Stimulated activated CD4-positive, alpha-beta T cell treated with anti-CD3 and anti-CD28 coated beads, TNF-alpha, amount 100 ng/mL, for 1 hour (primary cell): ENCODE data around the gene AGRN.
"Not testable (repeated sequence)": the region's sequence is repeated elsewhere in the genome, so short reads cannot be mapped to it uniquely, and the experiment has no call there.

ENCODE experiments used
- DNase-seq, 3 donors: peaks; one replicate each; pipeline ENCODE4 v3.0.0-alpha.2; 2020; ENCODE audit warnings: low read depth in 3 of 3, low spot score in 1 of 3

Gene AGRN

DNA sequence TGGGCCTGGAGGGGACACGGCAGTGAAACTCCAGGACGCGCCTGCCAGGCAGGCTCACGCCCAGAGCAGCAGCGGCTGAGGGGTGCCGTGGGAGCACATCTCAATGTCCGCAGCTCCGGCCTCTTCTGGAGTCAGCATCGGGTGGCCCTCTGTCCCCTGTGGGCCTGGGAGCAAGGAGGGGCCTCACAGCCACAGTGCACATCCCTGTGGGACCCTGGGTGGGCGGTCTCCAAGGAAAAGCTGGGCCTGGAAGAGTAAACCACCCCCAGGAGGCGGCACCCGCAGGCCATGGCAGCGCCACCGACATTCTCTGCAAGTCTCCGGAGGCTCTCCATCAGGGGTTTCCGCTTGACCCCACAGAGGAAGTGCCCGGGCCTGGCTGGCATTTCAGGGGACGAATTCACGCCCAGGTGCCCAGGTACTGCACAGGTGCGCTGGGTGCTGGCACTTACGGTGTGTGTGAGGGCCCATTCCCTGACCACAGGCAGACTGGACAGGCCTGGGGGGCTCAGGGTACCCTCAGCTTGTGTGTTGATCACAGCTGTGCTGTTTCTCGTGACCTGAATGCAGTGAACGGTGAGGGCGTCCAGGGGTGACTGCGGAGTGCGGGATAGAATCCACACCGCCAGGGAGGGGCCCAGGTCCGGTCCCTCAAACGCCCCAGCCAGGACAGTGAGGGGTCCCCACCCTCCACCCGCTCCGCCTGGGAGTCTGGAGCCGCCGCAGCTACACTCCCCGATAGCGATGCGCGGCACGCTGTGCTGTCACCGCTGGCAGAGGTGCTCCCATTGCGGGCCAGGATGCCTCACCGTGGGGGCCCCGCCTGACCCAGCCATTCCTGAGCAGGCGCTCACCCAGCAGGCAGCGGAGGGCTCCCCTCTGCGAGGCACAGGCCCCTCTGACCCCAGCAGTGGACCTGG, 70.8 kb downstream of the AGRN start:
- DNase-seq = no peak

DNA sequence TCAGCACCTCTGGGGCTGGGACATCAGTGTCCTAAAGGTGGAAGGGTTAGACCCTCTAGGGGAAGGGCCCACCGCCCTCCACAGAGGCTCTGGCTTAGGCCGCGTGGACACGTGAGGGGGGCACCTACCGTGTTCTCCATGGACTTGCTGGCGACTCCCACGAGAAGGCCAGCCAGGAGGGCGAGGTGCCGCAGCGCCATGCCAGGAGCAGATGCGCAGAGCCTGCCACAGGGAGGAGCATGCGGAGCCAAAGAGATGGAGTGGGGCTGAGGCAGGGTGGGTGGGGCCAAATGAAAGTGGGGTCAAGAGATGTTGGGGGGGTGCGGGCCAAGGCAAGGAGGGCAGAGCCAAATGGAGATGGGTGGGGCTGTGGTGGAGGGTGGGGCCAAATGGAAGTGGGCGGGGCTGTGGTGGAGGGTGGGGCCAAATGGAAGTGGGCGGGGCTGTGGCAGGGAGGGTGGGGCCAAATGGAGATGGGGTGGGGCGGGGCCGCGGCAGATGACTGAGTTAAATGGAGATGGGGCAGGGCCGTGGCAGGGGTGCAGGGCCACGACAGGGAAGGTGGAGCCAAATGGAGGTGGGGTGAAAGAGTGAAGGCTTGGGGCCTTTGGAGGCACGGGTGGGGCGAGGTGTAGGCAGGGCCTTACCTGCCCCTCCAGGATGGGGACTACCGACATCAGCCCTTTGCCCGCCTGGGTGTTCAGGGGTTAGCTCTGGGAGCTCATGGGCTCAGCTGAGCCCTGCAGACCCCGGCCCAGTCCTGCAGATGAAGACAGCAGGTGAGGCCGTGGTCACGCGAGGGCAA, 71.6 kb downstream of the AGRN start:
- no peak for DNase-seq

DNA sequence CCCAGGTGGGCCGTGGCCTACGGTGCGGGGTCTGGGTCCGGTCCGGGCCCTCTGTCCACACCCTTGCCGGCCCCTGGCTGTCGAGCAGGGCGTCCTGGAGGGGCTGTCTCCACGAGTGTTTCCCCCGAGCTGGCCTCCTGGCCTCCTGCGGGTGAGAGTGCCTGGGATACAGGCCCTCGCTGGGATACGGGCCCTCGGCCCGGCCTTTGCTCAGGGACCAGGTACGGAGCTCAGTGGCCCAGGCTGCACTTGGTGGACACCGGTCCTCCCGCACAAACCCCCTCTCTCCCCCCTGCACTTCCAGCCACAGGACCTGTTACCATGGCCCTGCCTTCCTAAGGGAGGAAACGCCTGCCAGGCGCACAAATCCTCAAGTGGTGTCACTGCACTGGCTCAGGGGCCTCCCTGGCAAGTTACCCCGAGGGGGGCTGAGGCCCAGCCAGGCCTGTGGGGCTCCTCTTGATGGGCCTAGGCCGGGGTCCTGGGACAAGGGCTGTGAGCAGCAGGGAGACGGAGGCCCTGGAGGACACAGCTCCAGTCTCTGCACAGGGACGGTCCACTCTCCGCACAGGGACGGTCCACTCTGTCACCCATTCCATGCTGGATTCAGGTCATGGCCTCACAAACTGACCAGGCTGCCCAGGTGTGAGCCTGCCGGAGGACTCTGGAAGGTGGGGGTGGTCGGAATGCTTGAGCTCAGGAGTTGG, 72.4 kb downstream of the AGRN start:
- no peak for DNase-seq

DNA sequence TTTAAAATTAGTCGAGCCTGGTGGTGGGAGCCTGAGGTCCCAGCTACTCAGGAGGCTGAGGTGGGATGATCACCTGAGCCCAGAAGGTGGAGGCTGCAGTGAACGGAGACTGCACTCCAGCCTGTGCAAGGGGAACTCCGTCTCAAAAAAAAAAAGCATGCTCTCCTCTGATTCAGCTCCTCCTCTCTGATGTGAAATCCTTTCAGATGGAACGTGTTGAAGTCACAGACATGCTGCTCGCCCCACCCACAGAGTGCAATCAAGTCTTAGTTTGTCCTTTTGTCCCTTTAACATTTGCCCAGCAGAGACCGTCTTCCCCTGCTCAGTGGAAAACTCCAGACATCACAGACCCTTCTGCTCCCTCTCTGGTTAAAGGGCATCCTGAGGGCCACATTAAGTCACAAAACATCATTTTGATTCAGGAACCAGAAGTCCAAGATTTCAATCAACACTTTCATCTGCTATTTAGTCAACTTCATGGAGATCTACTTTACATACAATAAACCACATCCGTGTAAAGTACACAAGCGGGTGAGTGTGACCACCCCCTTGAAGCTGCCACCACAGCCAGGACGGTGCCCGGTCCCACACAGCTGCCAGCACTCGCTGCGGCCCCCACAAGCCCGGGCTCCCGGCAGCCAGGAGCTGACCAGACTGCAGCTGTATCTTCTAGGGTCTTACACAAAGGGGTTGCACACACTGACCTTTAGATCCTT, 73.1 kb downstream of the AGRN start:
- no peak for DNase-seq

DNA sequence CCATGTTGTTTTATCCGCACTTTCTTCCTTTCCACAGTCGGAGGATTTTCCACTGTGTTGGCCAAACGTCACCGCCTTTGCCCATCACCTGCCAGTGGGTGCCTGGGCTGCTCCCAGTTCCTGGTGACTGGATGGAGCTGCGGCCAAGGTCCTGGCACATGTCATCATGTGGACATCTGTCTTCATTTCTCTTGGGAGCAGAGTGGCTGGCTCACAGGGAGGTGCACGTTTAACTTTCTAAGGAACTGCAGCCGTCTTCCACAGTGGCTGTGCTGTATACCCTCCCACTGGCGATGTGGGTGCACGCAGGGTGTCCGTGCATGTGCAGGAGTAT, 73.7 kb downstream of the AGRN start:
- no peak for DNase-seq

DNA sequence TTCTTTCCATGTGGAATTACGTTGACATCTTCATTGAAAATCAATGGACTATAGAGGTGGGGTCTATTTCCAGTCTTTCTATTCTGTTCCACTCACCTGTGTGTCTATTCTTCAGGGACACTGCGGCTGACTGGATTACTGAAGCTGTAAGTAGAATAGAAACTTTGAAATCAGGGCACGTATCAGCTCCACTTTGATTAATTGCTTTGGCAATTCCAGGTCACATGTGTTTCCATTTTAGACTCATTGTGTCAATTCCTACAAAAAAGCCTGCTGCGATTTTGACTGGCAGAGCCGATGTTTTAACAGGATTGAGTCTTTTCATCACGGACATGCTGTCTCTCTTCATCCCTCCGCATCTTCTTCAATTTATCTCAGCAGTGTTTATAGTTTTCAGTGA, 75.1 kb downstream of the AGRN start:
- no peak for DNase-seq

DNA sequence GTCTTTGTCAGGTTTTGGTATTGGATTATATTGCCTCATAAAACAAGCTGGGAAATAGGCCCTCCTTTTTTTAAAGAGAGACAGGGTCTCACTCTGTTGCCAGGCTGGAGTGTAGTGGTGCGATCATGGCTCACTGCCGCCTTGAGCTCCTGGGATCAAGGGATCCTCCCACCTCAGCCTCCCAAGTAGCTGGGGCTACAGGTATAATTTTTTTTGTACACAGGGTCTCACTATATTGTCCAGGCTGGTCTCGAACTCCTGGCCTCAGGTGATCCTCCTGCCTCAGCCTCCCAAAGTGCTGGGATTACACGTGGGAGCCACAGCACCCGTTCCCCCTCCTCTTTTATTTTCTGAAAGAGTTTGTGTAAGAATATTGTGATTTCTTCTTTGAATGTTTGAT, 76.2 kb downstream of the AGRN start:
- not testable (repeated sequence) for DNase-seq

DNA sequence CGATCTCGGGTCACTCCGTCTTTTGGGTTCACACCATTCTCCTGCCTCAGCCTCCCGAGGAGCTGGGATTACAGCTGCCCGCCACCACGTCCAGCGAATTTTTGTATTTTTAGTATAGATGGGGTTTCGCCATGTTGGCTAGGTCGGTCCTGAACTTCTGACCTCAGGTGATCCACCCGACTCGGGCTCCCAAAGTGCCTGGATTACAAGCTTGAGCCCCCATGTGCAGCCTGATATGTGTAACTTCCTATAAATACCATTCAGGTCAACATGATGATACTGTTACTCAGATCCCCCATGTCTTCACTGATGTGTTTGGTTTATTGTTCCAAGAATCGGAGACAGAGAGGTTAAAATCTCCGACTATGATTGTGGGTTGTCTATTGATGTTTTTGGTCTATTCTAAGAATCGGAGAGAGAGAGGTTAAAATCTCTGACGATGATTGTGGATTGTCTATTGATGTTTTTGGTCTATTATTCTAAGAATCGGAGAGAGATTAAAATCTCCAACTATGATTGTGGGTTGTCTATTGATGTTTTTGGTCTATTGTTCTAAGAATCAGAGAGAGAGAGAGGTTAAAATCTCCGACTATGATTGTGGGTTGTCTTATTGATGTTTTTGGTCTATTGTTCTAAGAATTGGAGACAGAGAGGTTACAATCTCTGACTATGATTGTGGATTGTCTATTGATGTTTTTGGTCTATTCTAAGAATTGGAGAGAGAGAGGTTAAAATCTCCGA, 78.9 kb downstream of the AGRN start:
- DNase-seq = no peak

DNA sequence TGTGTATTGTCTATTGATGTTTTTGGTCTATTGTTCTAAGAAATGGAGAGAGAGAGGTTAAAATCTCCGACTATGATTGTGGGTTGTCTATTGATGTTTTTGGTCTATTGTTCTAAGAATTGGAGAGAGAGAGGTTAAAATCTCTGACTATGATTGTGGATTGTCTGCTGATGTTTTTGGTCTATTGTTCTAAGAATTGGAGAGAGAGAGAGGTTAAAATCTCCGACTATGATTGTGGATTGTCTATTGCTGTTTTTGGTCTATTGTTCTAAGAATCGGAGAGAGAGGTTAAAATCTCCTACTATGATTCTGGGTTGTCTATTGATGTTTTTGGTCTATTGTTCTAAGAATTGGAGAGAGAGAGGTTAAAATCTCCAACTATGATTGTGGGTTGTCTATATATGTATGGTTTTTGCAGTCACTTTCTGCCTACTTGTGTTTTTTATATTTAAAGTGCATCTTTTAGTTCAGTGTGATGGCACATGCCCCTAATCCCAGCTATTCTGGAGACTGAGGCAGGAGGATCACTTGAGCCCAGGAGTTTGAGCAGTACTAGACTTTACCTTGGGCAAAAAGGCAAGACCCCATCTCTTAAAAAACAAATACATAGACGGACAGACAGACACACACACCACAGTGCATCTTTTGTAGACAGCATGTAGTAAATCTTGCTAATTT, 79.7 kb downstream of the AGRN start:
- no peak for DNase-seq

DNA sequence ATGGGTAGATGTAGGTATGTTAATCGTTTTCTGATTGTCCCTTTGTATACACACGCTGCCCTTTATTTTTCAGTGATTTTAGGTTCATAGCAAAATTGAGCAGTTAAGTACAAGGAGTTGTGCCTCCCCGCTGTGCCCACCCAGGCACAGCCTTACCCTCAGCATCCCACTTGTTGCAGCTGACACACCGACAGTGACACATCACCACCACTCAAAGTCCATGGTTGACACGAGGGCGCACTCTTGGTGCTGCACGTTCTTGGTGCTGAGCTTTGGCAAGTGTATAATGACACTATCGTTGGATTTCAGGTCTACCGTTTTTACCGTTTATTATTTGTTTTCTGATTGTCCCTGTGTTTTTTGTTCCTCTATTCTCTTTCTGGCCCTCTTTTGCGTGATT, 80.4 kb downstream of the AGRN start:
- DNase-seq = no peak

DNA sequence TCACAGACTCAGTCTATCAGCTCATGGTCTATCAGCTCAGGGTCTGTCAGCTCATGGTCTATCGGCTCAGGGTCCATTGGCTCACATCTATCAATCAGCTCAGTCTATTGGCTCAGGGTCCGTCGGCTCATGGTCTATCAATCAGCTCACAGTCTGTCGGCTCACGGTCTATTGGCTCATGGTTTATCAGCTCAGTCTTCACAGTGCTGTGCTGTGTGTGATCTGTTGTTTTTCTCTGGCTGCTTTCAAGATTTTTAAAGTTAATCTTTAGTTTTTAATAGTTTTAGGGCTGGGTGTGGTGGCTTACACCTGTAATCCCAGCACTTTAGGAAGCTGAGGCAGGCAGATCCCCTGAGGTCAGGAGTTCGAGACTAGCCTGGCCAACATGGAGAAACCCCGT, 81.6 kb downstream of the AGRN start:
- no peak for DNase-seq

DNA sequence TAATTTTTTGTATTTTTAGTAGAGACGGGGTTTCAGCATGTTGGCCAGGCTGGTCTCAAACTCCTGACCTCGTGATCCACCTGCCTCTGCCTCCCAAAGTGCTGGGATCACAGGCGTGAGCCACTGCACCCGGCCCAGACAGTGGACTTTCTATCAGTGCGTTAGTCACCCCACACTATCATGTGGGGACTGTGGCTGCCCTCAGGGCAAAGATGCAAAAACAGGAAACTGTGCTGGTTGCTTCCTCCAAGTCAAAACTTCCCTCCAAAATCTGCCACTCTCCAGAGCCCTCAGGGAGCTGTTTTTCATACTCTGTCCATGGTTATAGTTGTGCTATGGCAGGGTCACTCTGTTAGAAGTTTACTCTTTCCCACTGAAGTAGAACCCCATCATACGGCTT, 84.2 kb downstream of the AGRN start:
- not testable (repeated sequence) for DNase-seq
